ENCODE measurements around the gene PRKCA. TPM values are rescaled to one million over a fixed set of nuclear protein-coding genes. Genes with fewer than 3 reads are reported as not detected.

PRKCA gene
- total RNA-seq, 4 donors from 2014 or later = 55.8 to 90.7 (median 66.7) TPM

- Histone ChIP-seq H3K27ac (peak overlapping the region in 2 of 4 donors; percentile 80), H3K27me3 (no peaks in the 10 kb centered on the region), H3K9me3 (no peaks in the 10 kb centered on the region), H3K4me1 (peaks cover 0 to 54% (median 21%) of the 10 kb centered on the region in 4 donors), H3K36me3 (no peaks in the 10 kb centered on the region), H3K4me3 (no peak overlapping the region)
- 82 to 83% methylated on average over 4 of the region's 4 CpGs for WGBS, 2 donors
- TF ChIP-seq EP300 (IDR thresholded peaks at IDR 0.05) (no peak), CTCF (IDR thresholded peaks at IDR 0.05) (no peak), POLR2A (IDR thresholded peaks at IDR 0.05) (no peak)
- DNase-seq (ENCODE audit: low spot score in 2 of 2) = no peak
Measured at GRCh38 chr17:66583112-66583748, 280.8 kb downstream of the PRKCA start.

- no peak for DNase-seq (ENCODE audit: low spot score in 2 of 2)
- no peak overlapping the region for H3K27ac ChIP-seq
- H3K9me3 ChIP-seq = no peaks in the 10 kb centered on the region
- H3K4me1 ChIP-seq = peaks cover 0 to 40% (median 13%) of the 10 kb centered on the region in 4 donors
- no peak overlapping the region for H3K4me3 ChIP-seq
- H3K27me3 ChIP-seq = no peaks in the 10 kb centered on the region
- WGBS, 2 donors = 95 to 96% methylated on average over 4 of the region's 4 CpGs
- TF ChIP-seq CTCF (IDR thresholded peaks at IDR 0.05) (no peak), EP300 (IDR thresholded peaks at IDR 0.05) (no peak), POLR2A (IDR thresholded peaks at IDR 0.05) (no peak)
- H3K36me3 ChIP-seq = no peaks in the 10 kb centered on the region
Measured at GRCh38 chr17:66584927-66585326, 282.5 kb downstream of the PRKCA start.

- WGBS, 2 donors = 75 to 96% methylated on average over 5 of the region's 5 CpGs
- Histone ChIP-seq H3K4me3 (no peak overlapping the region), H3K36me3 (no peaks in the 10 kb centered on the region), H3K27me3 (no peaks in the 10 kb centered on the region), H3K27ac (no peak overlapping the region), H3K9me3 (no peaks in the 10 kb centered on the region), H3K4me1 (peaks cover 0 to 34% (median 10%) of the 10 kb centered on the region in 4 donors)
- no peak for DNase-seq (ENCODE audit: low spot score in 2 of 2)
- TF ChIP-seq POLR2A (IDR thresholded peaks at IDR 0.05) (no peak), EP300 (IDR thresholded peaks at IDR 0.05) (no peak), CTCF (IDR thresholded peaks at IDR 0.05) (no peak)
Measured at GRCh38 chr17:66585472-66585871, 283.1 kb downstream of the PRKCA start.

GRCh38 chr17:66589892-66590291, 287.5 kb downstream of the PRKCA start:
- Histone ChIP-seq H3K27me3 (no peaks in the 10 kb centered on the region), H3K9me3 (no peaks in the 10 kb centered on the region), H3K4me1 (peaks cover 0 to 3% (median 0%) of the 10 kb centered on the region in 4 donors), H3K4me3 (no peak overlapping the region), H3K27ac (no peak overlapping the region), H3K36me3 (no peaks in the 10 kb centered on the region)
- no peak for DNase-seq (ENCODE audit: low spot score in 2 of 2)
- WGBS, 2 donors = 93 to 97% methylated on average over 6 to 7 of the region's 7 CpGs
- no peak for TF ChIP-seq CTCF (IDR thresholded peaks at IDR 0.05)

GRCh38 chr17:66593116-66593515, 290.7 kb downstream of the PRKCA start:
- H3K4me3 ChIP-seq = no peak overlapping the region
- TF ChIP-seq EP300 (IDR thresholded peaks at IDR 0.05) (no peak), POLR2A (IDR thresholded peaks at IDR 0.05) (no peak), CTCF (IDR thresholded peaks at IDR 0.05) (no peak)
- no peaks in the 10 kb centered on the region for H3K4me1 ChIP-seq
- H3K27ac ChIP-seq = no peak overlapping the region
- H3K9me3 ChIP-seq = no peaks in the 10 kb centered on the region
- no peak for DNase-seq (ENCODE audit: low spot score in 2 of 2)
- WGBS, 2 donors = 97 to 100% methylated on average over 2 of the region's 2 CpGs
- no peaks in the 10 kb centered on the region for H3K27me3 ChIP-seq
- H3K36me3 ChIP-seq = no peaks in the 10 kb centered on the region
